HG03558 (cell line): ENCODE results near the gene NLRC4.
"Not testable (repeated sequence)": the region's sequence is repeated elsewhere in the genome, so short reads cannot be mapped to it uniquely, and the experiment has no call there.

Source experiments
- ATAC-seq: cut with Tn5 transposase; IDR thresholded peaks from one replicate; pipeline ENCODE4 v1.9.1; 2021; ENCODE audit warnings: moderate number of reproducible peaks; ENCODE audit not compliant: unreplicated experiment; ENCODE audit errors: extremely low read depth

Gene NLRC4

GRCh38 chr2:32264422-32265105 is at the start of gene NLRC4:
Gene NLRC4 (minus strand): TSS chr2:32264886. CDS start chr2:32256775, 8,111 bp downstream.
- peak; percentile 82 for ATAC-seq

GRCh38 chr2:32310577-32310976 is 45.9 kb upstream of the NLRC4 start:
- no peak for ATAC-seq

DNA sequence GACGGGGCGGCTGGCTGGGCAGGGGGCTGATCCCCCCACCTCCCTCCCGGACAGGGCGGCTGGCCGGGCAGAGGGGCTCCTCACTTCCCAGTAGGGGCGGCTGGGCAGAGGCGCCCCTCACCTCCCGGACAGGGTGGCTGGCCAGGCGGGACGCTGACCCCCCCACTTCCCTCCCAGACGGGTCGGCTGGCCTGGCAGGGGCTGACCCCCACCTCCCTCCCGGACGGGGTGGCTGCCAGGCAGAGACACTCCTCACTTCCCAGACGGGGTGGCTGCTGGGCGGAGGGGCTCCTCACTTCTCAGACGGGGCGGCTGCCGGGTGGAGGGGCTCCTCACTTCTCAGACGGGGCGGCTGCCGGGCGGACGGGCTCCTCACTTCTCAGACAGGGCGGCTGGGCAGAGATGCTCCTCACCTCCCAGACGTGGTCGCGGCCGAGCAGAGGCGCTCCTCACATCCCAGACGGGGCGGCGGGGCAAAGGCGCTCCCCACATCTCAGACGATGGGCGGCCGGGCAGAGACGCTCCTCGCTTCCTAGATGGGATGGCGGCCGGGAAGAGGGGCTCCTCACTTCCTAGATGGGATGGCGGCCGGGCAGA is 29.4 kb upstream of the NLRC4 start:
- ATAC-seq: not testable (repeated sequence)

DNA sequence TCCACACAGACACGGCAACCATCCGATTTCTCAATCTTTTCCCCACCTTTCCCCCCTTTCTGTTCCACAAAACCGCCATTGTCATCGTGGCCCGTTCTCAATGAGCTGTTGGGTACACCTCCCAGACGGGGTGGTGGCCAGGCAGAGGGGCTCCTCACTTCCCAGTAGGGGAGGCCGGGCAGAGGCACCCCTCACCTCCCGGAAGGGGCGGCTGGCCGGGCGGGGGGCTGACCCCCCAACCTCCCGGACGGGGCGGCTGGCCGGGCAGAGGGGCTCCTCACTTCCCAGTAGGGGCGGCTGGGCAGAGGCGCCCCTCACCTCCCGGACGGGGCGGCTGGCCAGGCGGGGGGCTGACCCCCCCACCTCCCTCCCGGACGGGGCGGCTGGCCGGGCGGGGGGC is 28.8 kb upstream of the NLRC4 start:
- not testable (repeated sequence) for ATAC-seq

DNA sequence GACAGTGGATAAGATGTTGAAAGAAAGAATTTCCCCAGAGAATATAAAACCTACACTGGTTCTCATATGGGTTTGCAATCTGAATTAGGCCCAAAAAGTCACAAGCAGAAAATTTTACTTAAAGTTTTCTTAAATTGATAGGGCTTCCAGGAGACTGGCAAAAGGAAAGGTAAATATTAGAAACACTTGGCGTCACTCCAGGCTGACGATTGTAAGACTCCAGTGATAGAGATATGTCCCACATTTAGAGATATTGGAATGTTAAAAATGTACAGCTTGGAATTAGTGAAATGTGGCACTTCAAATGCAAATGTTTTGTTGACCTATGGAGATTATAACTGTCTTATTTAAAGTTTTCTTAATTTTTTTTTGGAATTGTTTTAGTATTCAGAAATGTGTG is 27.1 kb upstream of the NLRC4 start:
- ATAC-seq: no peak

- no peak for ATAC-seq
Measured at GRCh38 chr2:32290000-32290339, 25.3 kb upstream of the NLRC4 start.

GRCh38 chr2:32289165-32289999 is 24.7 kb upstream of the NLRC4 start:
- ATAC-seq: no peak

DNA sequence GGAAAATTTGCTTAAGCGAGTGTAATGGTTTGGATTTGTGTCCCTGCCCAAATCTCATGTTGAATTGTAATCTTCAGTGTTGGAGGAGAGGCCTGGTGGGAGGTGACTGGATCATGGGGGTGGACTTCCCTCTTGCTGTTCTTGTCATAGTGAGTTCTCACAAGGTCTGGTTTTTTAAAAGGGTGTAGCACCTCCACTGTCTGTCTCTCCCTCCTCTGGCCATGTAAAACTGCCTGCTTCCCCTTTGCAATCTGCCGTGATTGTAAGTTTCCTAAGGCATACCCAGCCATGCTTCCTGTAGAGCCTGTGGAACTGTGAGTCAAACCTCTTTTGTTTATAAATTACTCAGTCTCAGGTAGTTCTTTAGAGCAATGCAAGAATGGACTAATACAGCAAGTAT is 19.6 kb upstream of the NLRC4 start:
- no peak for ATAC-seq

GRCh38 chr2:32278478-32278853 is 13.8 kb upstream of the NLRC4 start:
- no peak for ATAC-seq

- ATAC-seq: peak; percentile 97
Measured at GRCh38 chr2:32277674-32278477, 13.2 kb upstream of the NLRC4 start, which contains the start of gene YIPF4. Gene YIPF4 (plus strand): TSS chr2:32277904. CDS start chr2:32278156, 252 bp downstream.

GRCh38 chr2:32277363-32277673 is 12.6 kb upstream of the NLRC4 start:
- ATAC-seq: no peak

GRCh38 chr2:32275790-32276189 is 11.1 kb upstream of the NLRC4 start:
- ATAC-seq: not testable (repeated sequence)

DNA sequence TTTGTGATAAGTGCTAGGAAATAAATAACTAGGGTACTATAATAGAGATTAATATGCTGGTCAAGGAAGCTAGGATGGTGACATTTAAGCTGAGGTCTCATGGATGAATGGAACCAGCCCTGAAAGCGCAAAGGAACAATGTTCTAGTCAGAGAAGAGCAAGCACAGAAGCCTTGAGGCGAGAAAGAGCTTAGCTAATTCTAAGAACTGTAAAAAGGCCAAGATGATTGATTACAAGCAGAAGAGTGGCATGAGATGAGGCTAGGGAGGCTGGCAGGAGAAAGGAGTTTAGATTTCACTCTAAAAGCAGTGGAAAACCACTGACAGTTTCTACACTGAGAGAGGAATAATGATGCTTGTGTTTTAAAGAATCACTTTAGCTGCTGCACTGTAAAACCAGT is 9.6 kb upstream of the NLRC4 start:
- ATAC-seq: no peak

DNA sequence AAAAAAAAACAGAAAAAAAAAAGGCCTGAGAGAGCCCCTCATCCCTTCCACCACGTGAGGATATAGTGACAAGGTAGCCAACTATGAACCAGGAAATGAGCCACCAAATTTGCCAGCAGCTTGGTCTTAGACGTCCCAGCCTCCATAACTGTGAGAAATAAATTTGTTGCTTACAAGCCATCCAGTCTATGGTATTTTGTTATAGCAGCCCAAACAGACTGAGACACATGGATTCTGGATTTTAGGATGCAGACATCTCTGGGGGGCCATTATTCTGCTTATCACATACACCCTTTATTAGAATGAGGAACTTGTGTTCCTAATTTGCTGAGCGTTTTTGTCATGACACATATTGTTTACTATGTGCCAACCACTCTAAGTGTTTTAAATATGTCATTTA is 7.6 kb upstream of the NLRC4 start:
- ATAC-seq: no peak

- no peak for ATAC-seq
Measured at GRCh38 chr2:32271063-32271462, 6.4 kb upstream of the NLRC4 start.

GRCh38 chr2:32262105-32262504 is 2.6 kb downstream of the NLRC4 start:
- no peak for ATAC-seq

DNA sequence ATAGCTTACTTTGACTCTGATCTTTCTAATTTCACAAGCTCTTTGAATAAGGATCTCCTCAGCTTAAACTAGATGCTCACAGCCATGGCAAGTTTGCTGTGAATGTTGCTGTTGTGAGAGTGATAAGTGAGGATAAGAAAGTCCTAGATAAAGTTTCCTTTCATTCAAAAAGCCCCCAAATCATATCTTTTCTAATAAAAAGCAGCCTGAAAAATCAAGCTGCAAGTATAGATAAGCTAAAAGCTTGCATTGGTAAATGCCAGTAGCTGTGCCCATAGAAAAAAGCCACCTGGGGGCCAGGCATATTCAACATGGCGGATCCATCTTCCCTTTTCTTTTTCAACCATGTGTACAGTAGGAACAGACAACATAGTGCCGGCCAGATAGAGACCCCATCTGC is 4.3 kb downstream of the NLRC4 start:
- no peak for ATAC-seq

DNA sequence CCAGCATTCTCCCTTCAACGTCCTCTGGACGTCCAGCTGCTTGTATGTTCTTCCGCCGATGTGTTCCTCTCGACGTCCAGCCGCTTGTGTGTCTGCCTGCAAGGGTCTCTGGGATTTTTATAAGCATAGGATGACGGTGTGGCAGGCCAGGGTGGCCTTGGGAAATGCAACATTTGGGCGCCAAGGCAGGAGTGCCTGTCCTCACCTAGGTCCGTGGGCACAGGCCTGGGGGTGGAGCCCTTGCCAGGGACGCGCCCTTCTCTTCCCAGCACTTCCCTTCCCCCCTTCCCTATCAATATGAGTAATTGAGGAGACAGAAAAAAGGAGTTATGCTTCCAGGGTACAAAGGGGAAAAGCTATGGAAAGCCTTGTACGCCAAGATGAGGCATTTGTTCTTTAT is 6.4 kb downstream of the NLRC4 start:
- no peak for ATAC-seq

DNA sequence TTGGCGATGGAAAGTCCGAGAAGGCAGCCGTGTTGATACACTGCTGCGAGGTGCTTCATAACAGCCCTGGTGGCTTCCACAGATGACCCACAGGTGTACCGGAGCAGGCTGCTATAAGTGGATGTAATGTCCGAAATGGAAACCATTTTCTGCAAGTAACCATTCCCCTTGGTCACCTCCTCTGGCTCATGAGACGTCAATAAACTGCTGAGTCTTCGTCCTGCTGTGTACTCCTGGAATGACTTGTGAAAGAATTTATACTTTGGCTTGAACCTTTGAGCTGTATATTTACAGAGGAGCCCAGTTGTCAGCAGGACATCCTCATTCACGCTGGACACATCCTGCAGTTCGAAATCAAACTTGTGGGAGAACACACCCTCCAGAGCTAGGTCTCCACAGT is 14.4 kb downstream of the NLRC4 start:
- no peak for ATAC-seq

DNA sequence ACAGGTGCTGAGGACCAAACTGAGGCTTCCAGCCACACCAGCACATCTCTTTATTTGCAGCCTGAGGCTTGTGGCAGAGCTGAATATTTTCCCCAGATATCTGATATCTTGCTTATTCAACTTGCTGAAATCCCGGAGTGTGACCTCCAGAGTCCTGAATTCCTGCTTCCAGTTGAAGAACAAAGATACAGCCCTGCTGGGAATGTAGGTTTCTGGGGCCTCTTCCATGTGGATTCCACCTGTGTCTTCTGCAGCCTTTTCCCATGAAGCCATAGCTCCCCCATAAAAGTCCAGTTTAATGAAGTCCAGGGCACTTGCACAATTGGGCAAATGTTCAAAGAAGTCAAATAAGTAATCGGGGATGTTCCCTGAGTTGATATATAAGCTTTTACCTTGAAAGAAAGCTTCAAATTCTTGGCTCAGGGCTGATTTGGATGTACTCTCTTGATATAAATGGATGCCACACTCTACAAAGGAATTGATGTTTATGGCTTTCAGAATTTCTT is 14.9 kb downstream of the NLRC4 start:
- ATAC-seq: no peak

GRCh38 chr2:32248299-32248698 is 16.4 kb downstream of the NLRC4 start:
- no peak for ATAC-seq
